SK-N-MC (cell line): ENCODE data around the gene DNER.

ENCODE experiments used
- EZH2 ChIP-seq: fragments of 200-600 bp; sonication (generic); IDR thresholded peaks from one replicate; pipeline ENCODE4 v1.6.1; 2017; ENCODE audit warnings: antibody characterized with exemption
- FOXP2 ChIP-seq: optimal IDR thresholded peaks from 2 replicates; pipeline ENCODE3; 2011; ENCODE audit warnings: mild to moderate bottlenecking, moderate library complexity; ENCODE audit not compliant: insufficient read depth; ENCODE audit errors: extremely low read length, control extremely low read depth
- POLR2AphosphoS5 ChIP-seq: IDR thresholded peaks from 2 replicates; pipeline ENCODE4 v1.6.1; 2012; ENCODE audit warnings: mild to moderate bottlenecking, low read depth, low read length, borderline replicate concordance

- TF ChIP-seq EZH2 (no peak), POLR2AphosphoS5 (no peak), FOXP2 (no peak)
These were observed 370.7 kb downstream of the DNER start for GRCh38 chr2:229343661-229344060.
